HG03521 (cell line): ENCODE measurements around the gene PASK.

Experiments
- ATAC-seq: cut with Tn5 transposase; IDR thresholded peaks from one replicate; pipeline ENCODE4 v1.9.1; 2021; ENCODE audit warnings: mild to moderate bottlenecking, moderate library complexity; ENCODE audit not compliant: unreplicated experiment

The PASK gene

GRCh38 chr2:241068942-241069810 is 80.1 kb downstream of the PASK start:
- no peak for ATAC-seq

- no peak for ATAC-seq
These were observed 80.9 kb downstream of the PASK start for GRCh38 chr2:241068136-241068941.

GRCh38 chr2:241067501-241068135 is 81.7 kb downstream of the PASK start:
- no peak for ATAC-seq

GRCh38 chr2:241066893-241067341 is 82.4 kb downstream of the PASK start:
- ATAC-seq = no peak

GRCh38 chr2:241066171-241066892 is 82.9 kb downstream of the PASK start:
- ATAC-seq = no peak

GRCh38 chr2:241065355-241065803 is 83.9 kb downstream of the PASK start:
- ATAC-seq = no peak

GRCh38 chr2:241064802-241065354 is 84.4 kb downstream of the PASK start:
- no peak for ATAC-seq

GRCh38 chr2:241064008-241064801 is 85.1 kb downstream of the PASK start:
- ATAC-seq = no peak

- ATAC-seq = no peak
These were observed 85.7 kb downstream of the PASK start for GRCh38 chr2:241063587-241063986.

- no peak for ATAC-seq
These were observed 86.2 kb downstream of the PASK start for GRCh38 chr2:241063093-241063551.

GRCh38 chr2:241062389-241063092 is 86.7 kb downstream of the PASK start:
- ATAC-seq = no peak

- no peak for ATAC-seq
These were observed 88.0 kb downstream of the PASK start for GRCh38 chr2:241061275-241061674.
